Ovary (tissue), 3 donors: ENCODE measurements around the gene SLAMF1.

Experiments
- CTCF ChIP-seq, 3 donors: fragments of 450-650 bp in 2 of 3; fragments of 200-600 bp in 1 of 3; IDR thresholded peaks; one replicate each; pipeline versions ENCODE4 v1.5.1 to v1.8.0; 2016 to 2022; ENCODE audit warnings: antibody characterized with exemption in 3 of 3, mild to moderate bottlenecking in 1 of 3
- EP300 ChIP-seq: sonication (generic); formaldehyde crosslinking; IDR thresholded peaks from one replicate; pipeline ENCODE4 v1.6.1; 2017; ENCODE audit warnings: antibody characterized with exemption
- POLR2A ChIP-seq: fragments of 450-650 bp; IDR thresholded peaks from one replicate; pipeline ENCODE4 v1.6.1; 2017; ENCODE audit warnings: antibody characterized with exemption, mild to moderate bottlenecking, moderate library complexity
- donor health status: DM: no; HTN: no; CAD: no.

- TF ChIP-seq CTCF (IDR thresholded peaks at IDR 0.05) (no peak), POLR2A (no peak), EP300 (no peak)
Measured at GRCh38 chr1:160647329-160647720, 481 bp upstream of the SLAMF1 start.
